Uterus (tissue), 2 donors: ENCODE data around the gene DHRS7B.

Experiments
- CTCF ChIP-seq, 4 experiments: fragments of 200-600 bp in 2 of 4; fragments of 450-650 bp in 2 of 4; sonication (generic) in 2 of 4; IDR thresholded peaks; one replicate each; pipeline ENCODE4 v1.5.1; 2016 to 2019; ENCODE audit warnings: antibody characterized with exemption in 4 of 4, mild to moderate bottlenecking in 2 of 4, moderate library complexity in 1 of 4
- POLR2A ChIP-seq, 2 donors: fragments of 450-650 bp; IDR thresholded peaks; one replicate each; pipeline ENCODE4 v1.6.1; 2016; ENCODE audit warnings: antibody characterized with exemption in 2 of 2, mild to moderate bottlenecking in 1 of 2, moderate library complexity in 1 of 2

GRCh38 chr17:21183468-21183867, 56.7 kb downstream of the DHRS7B start:
- no peak for TF ChIP-seq POLR2A (IDR thresholded peaks at IDR 0.05)
- no peak for TF ChIP-seq CTCF (IDR thresholded peaks at IDR 0.05)
